Activated CD4-positive, alpha-beta T cell treated with anti-CD3 and anti-CD28 coated beads, Interleukin-2, amount 50 U/mL, for 48 hours (primary cell): ENCODE data around the gene RELB.
"Not testable (repeated sequence)": the region's sequence is repeated elsewhere in the genome, so short reads cannot be mapped to it uniquely, and the experiment has no call there.

Source experiments
- DNase-seq, 2 experiments: peaks; one replicate each; pipeline ENCODE4 v3.0.0-alpha.2; 2020

RELB gene, protein sequence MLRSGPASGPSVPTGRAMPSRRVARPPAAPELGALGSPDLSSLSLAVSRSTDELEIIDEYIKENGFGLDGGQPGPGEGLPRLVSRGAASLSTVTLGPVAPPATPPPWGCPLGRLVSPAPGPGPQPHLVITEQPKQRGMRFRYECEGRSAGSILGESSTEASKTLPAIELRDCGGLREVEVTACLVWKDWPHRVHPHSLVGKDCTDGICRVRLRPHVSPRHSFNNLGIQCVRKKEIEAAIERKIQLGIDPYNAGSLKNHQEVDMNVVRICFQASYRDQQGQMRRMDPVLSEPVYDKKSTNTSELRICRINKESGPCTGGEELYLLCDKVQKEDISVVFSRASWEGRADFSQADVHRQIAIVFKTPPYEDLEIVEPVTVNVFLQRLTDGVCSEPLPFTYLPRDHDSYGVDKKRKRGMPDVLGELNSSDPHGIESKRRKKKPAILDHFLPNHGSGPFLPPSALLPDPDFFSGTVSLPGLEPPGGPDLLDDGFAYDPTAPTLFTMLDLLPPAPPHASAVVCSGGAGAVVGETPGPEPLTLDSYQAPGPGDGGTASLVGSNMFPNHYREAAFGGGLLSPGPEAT

DNA sequence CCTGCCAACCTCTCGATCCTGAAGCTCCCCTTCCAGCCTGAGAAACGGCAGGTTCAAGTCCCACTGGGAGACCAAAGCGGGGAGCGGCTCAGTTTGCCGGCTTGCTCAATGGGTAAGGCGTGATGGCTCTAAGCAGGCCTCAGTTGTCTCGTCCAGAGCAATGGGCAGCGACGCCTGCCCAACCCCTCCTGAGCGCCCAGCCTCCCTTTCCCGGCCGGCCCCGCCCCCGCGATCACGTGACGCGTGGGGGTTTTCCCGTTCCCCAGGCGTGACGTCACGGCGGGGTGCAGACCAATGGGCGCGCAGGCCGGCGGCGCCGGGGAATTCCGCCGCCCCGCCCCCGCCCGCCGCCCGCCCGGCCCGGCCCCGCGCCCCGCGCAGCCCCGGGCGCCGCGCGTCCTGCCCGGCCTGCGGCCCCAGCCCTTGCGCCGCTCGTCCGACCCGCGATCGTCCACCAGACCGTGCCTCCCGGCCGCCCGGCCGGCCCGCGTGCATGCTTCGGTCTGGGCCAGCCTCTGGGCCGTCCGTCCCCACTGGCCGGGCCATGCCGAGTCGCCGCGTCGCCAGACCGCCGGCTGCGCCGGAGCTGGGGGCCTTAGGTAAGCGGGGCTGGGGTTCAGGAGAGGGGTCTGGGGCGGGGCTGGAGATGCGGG lies at the start of gene RELB:
Gene RELB, plus strand, starts transcription at position 378 of the 653 bp plus-strand sequence. Its CDS starts 116 bp downstream, at position 494.
- peak; percentile 97 for DNase-seq

DNA sequence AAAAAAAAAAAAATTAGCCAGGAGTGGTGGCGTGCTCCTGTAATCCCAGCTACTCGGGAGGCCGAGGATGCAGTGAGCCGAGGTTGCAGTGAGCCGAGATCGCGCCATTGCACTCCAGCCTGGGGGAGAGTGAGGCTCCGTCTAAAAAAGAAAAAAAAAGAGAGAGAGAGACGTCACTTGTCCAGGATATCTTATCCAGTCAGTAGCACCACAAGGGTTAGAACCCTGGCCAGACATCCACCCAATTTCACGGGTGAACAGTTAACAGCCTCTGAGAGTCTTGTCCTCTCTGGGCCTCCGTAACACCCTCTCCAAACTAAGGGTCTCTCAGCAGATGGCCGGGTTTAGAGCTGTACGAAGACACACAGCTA lies 47.0 kb upstream of the RELB start:
- no peak for DNase-seq

DNA sequence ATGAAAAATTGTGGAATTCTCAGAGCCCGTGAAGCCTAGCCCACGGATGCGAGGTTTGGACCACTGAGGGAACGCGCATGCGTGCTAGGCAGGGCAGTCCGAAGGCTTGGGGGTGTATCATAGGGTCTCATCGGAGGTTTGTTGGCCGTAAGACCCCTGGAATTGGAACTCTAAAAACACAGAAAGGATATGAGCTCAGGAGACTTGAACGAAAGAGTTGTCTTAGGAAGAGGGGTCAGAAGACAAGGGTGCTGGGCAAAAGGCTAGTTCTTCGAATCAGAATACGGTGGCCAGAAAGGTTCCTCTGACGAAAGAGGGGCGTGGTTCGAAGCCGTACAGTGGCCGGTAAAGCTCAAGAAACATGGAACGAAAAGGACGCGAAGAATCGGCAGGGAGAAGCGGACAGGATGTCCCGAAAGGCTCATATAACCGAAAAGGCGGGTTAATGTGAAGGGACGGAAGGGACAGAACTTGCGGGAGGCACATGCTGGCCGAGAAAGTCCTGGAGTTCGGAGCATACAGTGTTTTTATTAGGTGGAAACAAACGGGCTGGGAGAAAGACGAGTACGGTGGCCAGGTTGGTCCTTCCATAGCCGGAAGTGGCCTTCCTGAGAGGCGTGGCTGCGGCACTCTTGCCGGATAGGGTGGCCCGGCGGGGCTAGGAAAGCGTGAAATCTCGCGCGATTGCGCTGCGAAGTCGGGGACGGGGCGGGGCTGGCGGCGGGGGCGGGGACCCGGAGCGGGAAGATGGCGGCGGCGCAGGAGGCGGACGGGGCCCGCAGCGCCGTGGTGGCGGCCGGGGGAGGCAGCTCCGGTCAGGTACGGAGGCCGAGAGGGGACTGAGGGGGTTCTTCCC lies 46.4 kb upstream of the RELB start, which contains the start of gene CLPTM1:
Gene CLPTM1, plus strand, starts transcription at position 732 of the 856 bp plus-strand sequence. Its CDS starts 16 bp downstream, at position 748.
- peak; percentile 96 to 97 for DNase-seq

DNA sequence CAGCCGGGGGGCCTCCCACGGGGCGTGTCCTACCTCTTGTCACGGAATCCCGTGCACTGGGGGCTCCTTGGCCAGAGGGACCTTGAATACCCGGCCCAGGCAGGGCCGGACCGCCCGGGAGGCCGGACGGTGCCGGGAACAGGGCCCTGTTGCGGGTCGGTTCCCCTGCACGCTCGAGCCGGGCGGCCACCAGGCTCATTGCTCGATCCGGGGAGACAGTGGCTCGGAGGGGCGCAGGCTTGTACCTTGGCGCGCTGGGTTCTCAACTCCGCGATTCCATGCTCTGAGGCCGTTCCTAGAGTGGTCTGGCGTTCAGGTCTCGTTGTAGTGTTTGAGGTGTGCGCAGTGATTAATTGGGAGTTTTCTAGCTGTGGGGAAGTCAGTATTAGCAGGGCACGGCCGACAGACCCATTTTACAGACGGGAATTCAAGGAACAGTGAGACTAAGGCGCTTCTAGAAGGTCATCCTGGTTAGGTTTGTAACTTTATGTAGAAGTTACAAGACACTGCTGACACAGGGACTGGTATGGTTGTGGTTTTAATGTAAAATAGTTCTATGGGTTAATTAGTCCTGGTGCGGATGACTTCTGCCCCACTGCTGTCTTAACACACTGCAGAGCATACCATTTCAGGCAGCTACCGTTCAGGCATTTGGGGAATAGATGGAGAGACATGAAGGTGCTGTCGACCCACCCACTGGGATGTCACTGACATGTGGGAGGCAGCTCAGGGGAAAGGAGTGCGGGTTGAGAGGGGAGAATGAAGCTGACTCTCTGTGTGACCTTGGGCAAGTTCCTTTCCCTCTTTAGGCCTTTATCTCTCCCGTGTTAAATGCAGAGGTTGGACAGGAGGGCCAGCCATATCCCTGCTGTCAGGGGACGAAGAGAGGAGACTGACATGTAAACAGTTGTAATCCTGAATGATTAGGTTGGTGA lies 45.5 kb upstream of the RELB start:
- DNase-seq: peak in 1 of 2 experiments; percentile 8

DNA sequence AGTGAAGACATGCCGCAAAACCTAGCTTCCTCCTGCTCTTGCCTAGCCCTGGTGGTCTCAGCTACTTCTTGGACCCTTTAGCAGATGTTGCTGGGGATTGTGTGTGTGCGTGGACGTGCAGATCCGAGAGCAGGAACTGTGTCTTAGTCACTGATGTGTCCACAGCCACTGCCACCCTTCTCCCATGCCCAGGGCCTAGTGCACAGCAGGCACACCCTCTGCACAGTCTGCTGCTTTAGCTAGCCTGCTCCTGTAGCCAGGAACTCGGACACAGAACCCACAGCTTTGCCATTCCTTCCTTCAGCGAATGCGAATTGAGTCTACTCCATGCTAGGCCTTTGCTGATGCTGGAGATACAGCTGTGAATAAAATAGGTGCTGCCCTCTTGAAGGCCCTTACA lies 43.7 kb upstream of the RELB start:
- DNase-seq: no peak

DNA sequence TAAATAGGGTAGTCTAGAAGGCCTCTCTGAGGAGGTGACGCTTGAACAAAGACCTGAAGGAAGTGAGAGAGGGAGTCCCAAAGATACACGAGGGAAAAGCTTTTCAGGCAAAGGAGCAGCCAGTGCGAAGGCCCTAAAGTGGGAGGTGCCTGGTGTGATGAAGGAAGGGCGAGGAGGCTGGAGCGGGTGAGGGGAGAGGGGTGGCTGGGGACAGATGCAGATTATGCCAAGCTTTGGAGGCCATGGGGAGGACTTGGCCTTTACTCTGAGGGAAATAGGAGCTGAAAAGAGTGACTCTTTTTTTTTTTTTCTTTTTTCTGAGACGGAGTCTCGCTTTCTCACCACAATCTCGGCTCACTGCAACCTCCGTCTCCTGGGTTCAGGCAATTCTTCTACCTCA lies 43.2 kb upstream of the RELB start:
- no peak for DNase-seq

DNA sequence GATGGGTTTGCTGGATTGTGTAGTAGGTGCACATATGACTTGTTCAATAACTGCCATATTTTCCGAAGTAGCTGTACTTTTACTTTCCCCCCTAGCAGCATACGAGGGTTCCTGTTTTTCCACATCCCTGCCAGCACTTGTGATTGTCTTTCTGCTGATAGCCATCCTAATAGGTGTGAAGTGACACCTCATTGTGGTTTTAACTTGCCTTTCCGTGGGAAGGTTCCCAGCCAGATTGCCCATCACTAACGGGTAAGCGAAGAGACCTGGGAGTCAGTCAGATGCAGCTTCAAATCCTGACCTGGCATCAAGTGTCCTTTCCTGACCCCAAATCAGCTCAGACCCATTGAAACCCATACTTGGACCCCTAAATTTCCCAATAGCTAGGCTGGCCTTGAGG lies 41.6 kb upstream of the RELB start:
- DNase-seq: no peak

DNA sequence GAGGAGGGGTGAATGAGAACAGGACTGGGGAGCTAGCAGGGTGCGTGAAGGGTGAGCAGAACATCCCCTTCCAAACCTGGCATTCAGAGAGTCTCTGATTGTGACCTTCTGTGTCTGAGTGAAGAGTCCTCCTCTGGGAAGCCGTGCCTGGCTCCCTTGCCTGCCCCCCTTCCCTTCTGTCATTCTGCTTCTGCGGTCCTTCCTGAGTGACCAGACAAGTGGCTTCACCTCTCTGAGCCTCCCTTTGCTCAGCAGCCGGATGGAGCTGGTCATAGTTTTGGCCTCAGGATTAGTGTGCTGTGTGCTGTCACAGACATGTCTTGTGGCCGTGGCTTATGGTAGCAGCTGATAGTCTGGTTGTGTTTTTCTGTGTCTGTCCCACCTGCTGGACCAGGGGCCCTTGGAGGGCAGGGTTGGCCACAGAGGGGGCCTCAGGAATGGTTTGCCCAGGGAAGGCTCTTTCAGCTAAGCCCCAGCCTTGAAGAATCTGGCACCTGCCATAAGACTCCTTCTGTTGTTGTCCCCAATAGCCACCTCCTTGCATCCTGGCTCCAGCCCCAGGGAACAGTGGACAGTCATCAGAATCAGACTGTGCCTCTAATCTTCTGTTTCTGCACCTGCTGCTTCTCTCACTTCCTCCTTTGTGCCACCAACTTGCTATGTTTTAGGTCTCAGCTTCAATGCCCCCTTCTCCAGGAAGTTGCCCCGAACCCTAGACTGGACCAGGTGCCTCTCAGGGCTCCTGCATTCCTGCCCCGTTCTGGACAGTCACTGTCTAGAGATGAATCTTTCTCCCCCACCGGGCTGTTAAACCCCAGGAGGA lies 40.1 kb upstream of the RELB start:
- no peak for DNase-seq

DNA sequence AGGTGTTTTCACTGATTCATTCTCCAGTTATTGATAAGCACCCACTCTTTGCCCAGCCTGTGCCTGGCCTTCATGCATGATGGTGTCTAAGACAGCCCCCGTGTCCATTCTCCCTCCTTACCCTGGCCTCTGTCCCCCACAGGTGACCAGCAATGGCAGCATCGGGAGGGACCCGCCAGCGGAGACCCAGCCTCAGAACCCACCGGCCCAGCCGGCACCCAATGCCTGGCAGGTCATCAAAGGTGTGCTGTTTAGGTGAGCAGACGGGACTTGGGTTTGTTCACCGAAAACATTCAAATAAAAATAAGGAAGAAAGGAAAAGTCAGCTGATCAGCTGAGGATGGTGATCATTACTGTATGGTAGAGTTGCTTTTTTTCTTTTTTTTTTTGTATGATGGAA lies 39.4 kb upstream of the RELB start:
- no peak for DNase-seq

DNA sequence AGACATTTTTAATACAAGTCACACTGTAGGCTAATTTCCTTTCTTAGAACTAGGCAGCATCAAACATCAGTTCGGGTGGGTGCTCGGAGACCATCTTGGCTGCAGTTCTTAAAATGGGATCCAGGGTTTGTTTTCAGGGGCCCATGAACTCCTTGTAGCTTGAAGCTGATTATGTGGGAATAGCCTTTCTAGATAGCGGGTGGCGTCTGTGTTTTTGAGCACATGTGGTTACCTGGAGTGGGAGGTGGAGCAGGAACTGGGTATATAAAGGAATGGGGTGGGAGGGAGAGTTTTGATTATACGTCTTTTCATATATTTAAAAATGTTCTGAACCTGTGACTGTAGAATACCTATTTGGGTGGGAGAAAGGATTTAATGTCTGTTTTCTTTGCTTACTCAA lies 33.1 kb upstream of the RELB start:
- DNase-seq: no peak

DNA sequence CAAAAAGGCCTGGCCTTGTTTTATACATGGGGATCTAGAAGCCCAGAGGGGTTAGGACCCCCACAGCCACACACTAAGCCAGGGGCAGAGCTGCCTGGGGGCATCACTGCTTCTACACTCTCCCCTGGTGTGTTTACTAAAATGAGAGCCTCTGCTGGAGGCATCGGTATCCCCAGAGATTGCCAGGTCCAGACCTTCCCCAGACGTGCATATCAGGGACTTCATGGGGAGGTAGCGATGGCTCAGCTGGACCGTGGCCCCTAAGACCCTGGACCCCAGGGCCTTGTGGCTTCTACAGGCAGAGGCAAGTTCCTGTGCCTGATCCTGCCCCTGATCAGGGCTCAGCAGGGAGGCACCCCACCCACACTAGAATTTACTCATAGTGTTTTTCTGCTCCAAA lies 32.6 kb upstream of the RELB start:
- DNase-seq: no peak

DNA sequence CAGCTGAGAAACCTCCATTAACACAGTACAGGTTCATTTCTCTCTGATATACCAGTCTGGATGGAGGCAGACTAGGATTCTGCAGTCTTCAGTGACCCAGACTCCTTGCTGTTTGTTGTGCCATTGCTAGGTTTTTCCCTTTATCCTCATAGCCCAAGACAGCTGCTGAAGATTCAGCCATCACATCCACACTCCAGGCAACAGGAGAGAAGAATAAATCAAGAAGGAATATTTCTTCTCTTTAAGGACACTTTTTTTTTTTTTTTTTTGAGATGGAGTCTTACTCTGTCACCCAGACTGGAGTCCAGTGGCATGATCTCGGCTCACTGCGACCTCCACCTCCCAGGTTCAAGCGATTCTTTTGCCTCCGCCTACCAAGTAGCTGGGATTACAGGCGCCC lies 31.8 kb upstream of the RELB start:
- no peak for DNase-seq

DNA sequence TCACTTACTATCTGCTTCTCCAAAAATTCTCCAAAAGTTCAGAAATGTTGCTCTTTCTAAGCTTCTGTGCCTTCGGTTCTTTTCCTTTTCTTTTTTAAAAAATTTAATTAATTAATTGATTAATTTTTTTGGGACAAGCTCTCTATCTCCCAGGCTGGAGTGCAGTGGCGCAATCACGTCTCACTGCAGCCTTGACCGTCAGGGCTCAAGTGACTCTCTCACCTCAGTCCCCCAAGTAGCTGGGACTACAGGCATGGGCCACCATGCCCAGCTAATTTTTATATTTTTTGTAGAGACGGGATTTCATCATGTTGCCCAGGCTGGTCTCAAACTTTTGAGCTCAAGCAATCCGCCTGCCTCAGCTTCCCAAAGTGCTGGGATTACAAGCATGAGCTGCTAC lies 29.8 kb upstream of the RELB start:
- not testable (repeated sequence) for DNase-seq

DNA sequence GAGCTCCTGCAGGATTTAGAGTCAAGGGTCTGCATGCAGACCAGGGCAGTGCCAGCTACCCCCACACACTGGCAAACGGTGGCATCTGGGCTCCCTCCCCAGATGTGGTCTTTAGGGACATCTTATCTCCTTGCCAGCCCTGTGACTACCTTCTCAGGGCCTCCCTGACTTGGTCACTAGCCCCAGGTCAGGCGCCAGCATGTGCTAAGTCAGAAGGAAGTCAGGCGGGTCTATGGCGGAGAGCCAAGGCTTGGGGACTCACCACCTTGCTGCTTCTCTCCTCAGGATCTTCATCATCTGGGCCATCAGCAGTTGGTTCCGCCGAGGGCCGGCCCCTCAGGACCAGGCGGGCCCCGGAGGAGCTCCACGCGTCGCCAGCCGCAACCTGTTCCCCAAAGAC lies 28.5 kb upstream of the RELB start:
- no peak for DNase-seq

DNA sequence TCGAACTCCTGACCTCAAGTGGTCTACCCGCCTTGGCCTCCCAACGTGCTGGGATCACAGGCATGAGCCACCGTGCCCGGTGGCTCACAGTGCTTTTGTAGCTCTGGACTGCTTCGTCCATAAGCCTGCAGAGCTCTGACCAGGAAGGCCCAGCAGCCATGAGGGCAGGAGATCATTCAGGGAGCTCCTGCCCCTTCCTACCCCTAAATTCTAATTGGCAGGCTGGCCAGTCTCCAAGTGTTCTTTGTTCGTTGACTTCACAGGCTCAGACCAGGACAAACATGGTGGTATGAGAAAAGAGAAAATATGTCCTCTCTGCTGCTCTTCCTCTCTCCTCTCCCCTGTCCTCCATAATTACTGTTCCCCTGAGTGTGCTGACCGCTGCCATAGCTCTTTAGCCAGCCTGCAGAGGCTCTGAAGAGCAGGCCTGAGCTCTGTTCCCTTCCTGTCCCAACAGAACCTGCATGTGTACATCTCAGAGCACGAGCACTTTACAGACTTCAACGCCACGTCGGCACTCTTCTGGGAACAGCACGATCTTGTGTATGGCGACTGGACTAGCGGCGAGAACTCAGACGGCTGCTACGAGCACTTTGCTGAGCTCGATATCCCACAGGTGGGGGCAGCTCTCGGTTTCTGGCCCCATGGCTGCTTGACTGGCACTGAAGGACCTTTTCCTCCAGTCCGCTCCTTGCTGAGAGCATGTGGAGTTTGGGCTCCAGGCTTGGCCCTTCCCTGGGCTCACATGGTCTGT lies 27.1 kb upstream of the RELB start:
- no peak for DNase-seq

DNA sequence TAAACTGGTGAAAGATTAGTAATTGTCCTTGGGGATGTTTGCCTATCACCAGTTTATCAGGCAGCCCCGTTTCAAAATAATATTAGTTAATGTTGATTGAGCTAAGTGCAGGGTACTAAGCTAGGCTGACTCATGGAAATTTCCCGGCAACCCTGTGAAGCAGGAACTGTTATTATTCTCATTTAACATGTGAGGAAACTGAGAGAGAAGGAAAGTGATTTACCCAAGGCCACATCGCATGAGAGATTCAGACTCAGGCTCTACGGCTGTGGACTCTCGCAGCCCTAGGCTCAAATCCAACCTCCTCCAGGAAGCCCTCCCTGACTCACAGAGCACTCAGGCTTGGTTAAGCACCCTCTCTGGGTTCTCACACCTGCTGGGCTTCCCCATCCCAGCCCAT lies 26.4 kb upstream of the RELB start:
- DNase-seq: no peak

DNA sequence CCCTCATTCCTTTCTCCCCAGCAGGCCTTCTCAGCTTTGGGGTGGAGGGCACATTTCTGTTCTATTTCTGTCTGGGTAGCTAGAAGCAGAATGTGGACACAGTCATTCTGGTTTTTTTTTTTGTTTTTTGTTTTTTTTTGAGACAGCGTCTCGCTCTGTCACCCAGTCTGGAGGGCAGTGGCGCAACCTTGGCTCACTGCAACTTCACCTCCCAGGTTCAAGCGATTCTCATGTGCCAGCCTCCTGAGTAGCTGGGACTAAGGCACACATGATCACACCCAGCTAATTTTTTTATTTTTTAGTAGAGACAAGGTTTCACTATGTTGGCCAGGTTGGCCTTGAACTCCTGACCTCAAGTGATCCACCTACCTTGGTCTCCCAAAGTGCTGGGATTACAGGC lies 25.8 kb upstream of the RELB start:
- no peak for DNase-seq

DNA sequence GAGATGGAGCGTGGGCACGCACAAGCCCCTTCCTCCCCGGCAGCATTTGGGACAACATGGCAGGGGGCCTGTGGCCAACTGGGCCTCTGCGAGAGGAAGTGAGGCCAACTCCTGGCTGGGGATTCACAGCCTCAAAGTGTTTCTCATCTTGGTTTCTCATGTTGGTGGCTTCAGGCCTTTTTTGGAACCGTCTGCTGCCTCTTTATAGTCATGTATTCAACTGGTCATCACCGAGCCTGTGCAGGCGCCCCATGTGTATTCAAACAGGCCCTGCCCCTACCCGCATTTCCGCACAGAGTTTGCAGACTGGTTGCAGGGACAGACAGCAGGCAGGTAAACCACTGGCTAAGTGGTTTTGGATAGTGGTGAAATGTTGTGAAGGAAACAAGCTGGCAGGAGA lies 17.3 kb upstream of the RELB start:
- no peak for DNase-seq

DNA sequence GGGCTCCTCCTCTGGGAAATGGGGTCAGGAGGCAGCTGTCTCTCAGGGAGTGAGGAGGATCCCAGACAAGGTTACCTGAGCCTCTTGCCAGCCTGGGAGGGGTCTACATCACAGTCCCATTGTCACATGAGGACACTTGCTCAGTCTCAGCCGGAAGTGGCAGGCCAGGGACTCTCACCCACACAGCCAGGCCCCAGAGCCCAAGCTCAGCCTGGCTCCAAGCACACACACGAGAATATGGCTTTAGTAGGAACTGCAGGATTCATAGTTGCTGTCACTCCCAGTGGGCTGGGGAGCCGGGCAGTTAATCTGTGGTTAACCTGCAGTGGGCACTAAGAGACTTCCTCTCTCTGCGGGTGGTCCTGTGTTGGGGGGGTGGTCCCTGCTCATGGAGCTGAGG lies 15.8 kb upstream of the RELB start:
- DNase-seq: no peak

DNA sequence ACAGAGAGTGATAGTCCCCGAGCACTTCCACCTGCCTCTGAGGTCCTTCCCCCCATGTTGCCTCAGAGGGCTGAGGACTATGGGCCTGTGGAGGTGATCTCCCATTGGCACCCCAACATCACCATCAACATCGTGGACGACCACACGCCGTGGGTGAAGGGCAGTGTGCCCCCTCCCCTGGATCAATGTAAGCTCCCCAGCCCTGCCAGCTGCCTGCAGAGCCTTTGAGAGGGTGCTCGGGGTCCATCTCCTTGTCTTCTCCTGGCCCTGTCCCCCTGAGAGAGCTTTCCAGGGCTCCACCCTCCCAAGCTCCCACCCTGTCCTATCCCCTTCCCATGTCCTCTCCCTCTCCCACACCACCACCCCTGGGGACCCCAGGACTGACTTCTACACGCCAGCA lies 14.9 kb upstream of the RELB start:
- no peak for DNase-seq
